WI38 (cell line): ENCODE data around the gene NRP1.
A peak's percentile ranks its signal among the peaks of the same experiment; 100 is the strongest.

Experiments used
- H3K4me3 ChIP-seq: 2 replicates; pipeline ENCODE4 v1.5.1; 2011; ENCODE audit warnings: low read depth, mild to moderate bottlenecking, control low read depth, low read length
- CTCF ChIP-seq: IDR thresholded peaks from 2 replicates; pipeline ENCODE4 v1.5.1; 2012; ENCODE audit warnings: low read depth, mild to moderate bottlenecking, control low read depth, low read length

NRP1 gene

GRCh38 chr10:33331379-33331694 is 3.1 kb downstream of the NRP1 start:
- H3K4me3 ChIP-seq, result peak overlapping the region; percentile 76
- no peak for TF ChIP-seq CTCF

GRCh38 chr10:33330543-33331378 is 3.7 kb downstream of the NRP1 start:
- H3K4me3 ChIP-seq, result peak overlapping the region; percentile 76
- peak; percentile 81 for TF ChIP-seq CTCF

- TF ChIP-seq CTCF, result no peak
- no peak overlapping the region for H3K4me3 ChIP-seq
These were observed 5.3 kb downstream of the NRP1 start for GRCh38 chr10:33329178-33329577.

- no peak for TF ChIP-seq CTCF
- no peak overlapping the region for H3K4me3 ChIP-seq
These were observed 6.2 kb downstream of the NRP1 start for GRCh38 chr10:33328253-33328652.

GRCh38 chr10:33327751-33328150 is 6.7 kb downstream of the NRP1 start:
- no peak for TF ChIP-seq CTCF
- no peak overlapping the region for H3K4me3 ChIP-seq

GRCh38 chr10:33326933-33327332 is 7.5 kb downstream of the NRP1 start:
- no peak for TF ChIP-seq CTCF
- no peak overlapping the region for H3K4me3 ChIP-seq

- no peak for TF ChIP-seq CTCF
- H3K4me3 ChIP-seq, result no peak overlapping the region
These were observed 8.5 kb downstream of the NRP1 start for GRCh38 chr10:33325929-33326328.
